ENCODE results near the gene KCNH8. TPM values are rescaled to one million over a fixed set of nuclear protein-coding genes. Genes with fewer than 3 reads are reported as not detected.

KCNH8 gene
- total and polyA plus RNA-seq, 10 of the 15 experiments (the other 5 are each of a cell fraction or from before 2014, with no cell fraction given): under 0.01 to 0.18 (median 0.07) TPM; not detected in 2

DNA sequence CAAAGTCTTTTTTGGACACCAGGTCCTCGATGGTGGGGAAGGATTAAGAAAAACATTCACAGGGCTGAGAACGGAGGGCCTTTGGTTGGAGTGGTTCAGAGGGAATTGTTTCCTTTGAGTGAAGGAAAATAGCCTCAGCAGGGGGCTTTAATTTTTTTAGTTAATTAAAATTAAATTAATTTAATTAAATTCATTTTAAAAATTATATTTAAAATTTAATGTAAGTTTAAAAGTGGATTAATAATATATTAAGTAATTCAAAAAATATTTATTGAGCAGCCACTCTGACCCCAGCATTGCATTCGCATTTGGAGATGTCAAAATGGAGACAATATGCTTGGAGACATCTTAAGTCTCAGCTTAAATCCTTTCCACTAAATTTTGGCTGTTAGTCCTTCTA is 136.7 kb downstream of the KCNH8 start:
- Histone ChIP-seq H2AFZ (ENCODE audit: control insufficient read depth, low read depth, low read length) (no peak overlapping the region), H3K9me3 (replicated peaks; ENCODE audit: control insufficient read depth, insufficient read depth, low read length) (no peaks in the 10 kb centered on the region), H3K4me2 (ENCODE audit: control insufficient read depth, insufficient read depth) (no peak overlapping the region), H3K36me3 (ENCODE audit: control insufficient read depth in 2 of 2, insufficient read depth in 2 of 2, low read length in 1 of 2) (no peaks in the 10 kb centered on the region), H4K20me1 (ENCODE audit: control insufficient read depth, insufficient read depth) (no peaks in the 10 kb centered on the region), H3K9ac (ENCODE audit: control insufficient read depth, insufficient read depth, low read length) (no peak overlapping the region), H3K27me3 (replicated peaks in 1 of 2; ENCODE audit: control insufficient read depth in 2 of 2, insufficient read depth in 2 of 2, low read length in 1 of 2) (no peaks in the 10 kb centered on the region), H3K27ac (ENCODE audit: control insufficient read depth, insufficient read depth) (no peak overlapping the region), H3K79me2 (ENCODE audit: control insufficient read depth, insufficient read depth, low read length) (no peaks in the 10 kb centered on the region), H3K4me3 (no peak overlapping the region), H3K4me1 (ENCODE audit: control insufficient read depth, insufficient read depth, low read length) (no peaks in the 10 kb centered on the region)
- TF ChIP-seq MTA3 (IDR thresholded peaks at IDR 0.05; ENCODE audit: borderline replicate concordance, low read length) (no peak), CBX5 (IDR thresholded peaks at IDR 0.05; ENCODE audit: low read depth) (no peak), SREBF1 (IDR thresholded peaks at IDR 0.05; ENCODE audit: low read length) (no peak), CHD4 (IDR thresholded peaks at IDR 0.05) (no peak), POLR2AphosphoS2 (IDR thresholded peaks at IDR 0.05; ENCODE audit: low read depth, low read length) (no peak), ASH2L (IDR thresholded peaks at IDR 0.05; ENCODE audit: borderline replicate concordance, low read depth) (no peak), RCOR1 (conservative IDR thresholded peaks at IDR 0.05; ENCODE audit: low read depth, low read length) (no peak), POLR2A (IDR thresholded peaks at IDR 0.05; ENCODE audit: low read depth, low read length) (no peak), BRCA1 (IDR thresholded peaks at IDR 0.05; ENCODE audit: low read depth, low read length) (no peak), SIN3A (IDR thresholded peaks at IDR 0.05; ENCODE audit: low read depth, low read length) (no peak)
- TF ChIP-seq, protein P1, sequence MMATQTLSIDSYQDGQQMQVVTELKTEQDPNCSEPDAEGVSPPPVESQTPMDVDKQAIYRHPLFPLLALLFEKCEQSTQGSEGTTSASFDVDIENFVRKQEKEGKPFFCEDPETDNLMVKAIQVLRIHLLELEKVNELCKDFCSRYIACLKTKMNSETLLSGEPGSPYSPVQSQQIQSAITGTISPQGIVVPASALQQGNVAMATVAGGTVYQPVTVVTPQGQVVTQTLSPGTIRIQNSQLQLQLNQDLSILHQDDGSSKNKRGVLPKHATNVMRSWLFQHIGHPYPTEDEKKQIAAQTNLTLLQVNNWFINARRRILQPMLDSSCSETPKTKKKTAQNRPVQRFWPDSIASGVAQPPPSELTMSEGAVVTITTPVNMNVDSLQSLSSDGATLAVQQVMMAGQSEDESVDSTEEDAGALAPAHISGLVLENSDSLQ (IDR thresholded peaks at IDR 0.05): no peak
- TF ChIP-seq, protein P2, sequence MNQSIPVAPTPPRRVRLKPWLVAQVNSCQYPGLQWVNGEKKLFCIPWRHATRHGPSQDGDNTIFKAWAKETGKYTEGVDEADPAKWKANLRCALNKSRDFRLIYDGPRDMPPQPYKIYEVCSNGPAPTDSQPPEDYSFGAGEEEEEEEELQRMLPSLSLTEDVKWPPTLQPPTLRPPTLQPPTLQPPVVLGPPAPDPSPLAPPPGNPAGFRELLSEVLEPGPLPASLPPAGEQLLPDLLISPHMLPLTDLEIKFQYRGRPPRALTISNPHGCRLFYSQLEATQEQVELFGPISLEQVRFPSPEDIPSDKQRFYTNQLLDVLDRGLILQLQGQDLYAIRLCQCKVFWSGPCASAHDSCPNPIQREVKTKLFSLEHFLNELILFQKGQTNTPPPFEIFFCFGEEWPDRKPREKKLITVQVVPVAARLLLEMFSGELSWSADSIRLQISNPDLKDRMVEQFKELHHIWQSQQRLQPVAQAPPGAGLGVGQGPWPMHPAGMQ (IDR thresholded peaks at IDR 0.05; ENCODE audit: borderline replicate concordance): no peak
- RAD21 ChIA-PET (ENCODE audit: unreplicated experiment): no interaction called here
- intact Hi-C loops (cut with micrococcal nuclease; ENCODE audit: unreplicated experiment): no loop called here
- ATAC-seq (no peak), FAIRE-seq (no peak), DNase-seq (ENCODE audit: low read depth, low spot score) (no peak)
- no TSS peak for BruUV-seq (replicated peaks)
- in situ Hi-C loops (cut with MboI): no loop called here
- POLR2A ChIA-PET: no interaction called here
- SMC1A ChIA-PET (ENCODE audit: uncharacterized antibody, unreplicated experiment): interaction anchor here (0.8 kb wide), 1 partner anchor 12 kb away, joined by 3 read pairs; no protein-coding TSS in a partner anchor
- CTCF ChIA-PET: no interaction called here
- WGBS (ENCODE audit: insufficient coverage, insufficient replicate concordance, low lambda C conversion rate, missing lambda C conversion rate): 18% methylated on average over 3 of the region's 3 CpGs
